Astrocyte (in vitro differentiated cells and primary cell): ENCODE data around the gene DLGAP3. TPM values are rescaled to one million over a fixed set of nuclear protein-coding genes. Genes with fewer than 3 reads are reported as not detected.

Experiments
- DNase-seq: peaks from one replicate; pipeline ENCODE4 v3.0.0-alpha.2; 2010; ENCODE audit warnings: low read depth
- FAIRE-seq: peaks from 2 replicates; lab custom pipeline; 2011; peaks lifted over from hg19 to GRCh38; lab: Jason Lieb, UNC
- H2AFZ ChIP-seq: 2 replicates; pipeline ENCODE4 v1.6.0; 2012; ENCODE audit warnings: low read depth, low read length, inconsistent platforms
- H3K27ac ChIP-seq: 2 replicates; pipeline ENCODE4 v1.5.1; 2011; ENCODE audit warnings: low read depth, low read length, inconsistent platforms
- H3K27me3 ChIP-seq: 2 replicates; pipeline ENCODE4 v1.6.0; 2011; ENCODE audit warnings: low read length, inconsistent platforms; ENCODE audit not compliant: insufficient read depth
- H3K36me3 ChIP-seq: 2 replicates; pipeline ENCODE4 v1.5.1; 2011; ENCODE audit warnings: low read length, inconsistent platforms; ENCODE audit not compliant: insufficient read depth
- H3K4me1 ChIP-seq: 2 replicates; pipeline ENCODE4 v1.5.1; 2011; ENCODE audit warnings: low read length, inconsistent platforms; ENCODE audit not compliant: insufficient read depth
- H3K4me2 ChIP-seq: 2 replicates; pipeline ENCODE4 v1.6.0; 2012; ENCODE audit warnings: low read length, inconsistent platforms
- H3K4me3 ChIP-seq: 2 replicates; pipeline ENCODE4 v1.5.1; 2011; ENCODE audit warnings: low read depth, mild to moderate bottlenecking, low read length, inconsistent platforms; ENCODE audit not compliant: insufficient read depth
- H3K79me2 ChIP-seq: 2 replicates; pipeline ENCODE4 v1.6.0; 2012; ENCODE audit warnings: mild to moderate bottlenecking, low read length, inconsistent platforms; ENCODE audit not compliant: insufficient read depth
- H3K9ac ChIP-seq: 2 replicates; pipeline ENCODE4 v1.6.0; 2012; ENCODE audit warnings: mild to moderate bottlenecking, low read length, inconsistent platforms
- H3K9me3 ChIP-seq: 2 replicates; pipeline ENCODE4 v1.5.1; 2012; ENCODE audit warnings: low read depth, mild to moderate bottlenecking, low read length, inconsistent platforms; ENCODE audit not compliant: insufficient read depth
- H4K20me1 ChIP-seq: 2 replicates; pipeline ENCODE4 v1.6.0; 2012; ENCODE audit warnings: low read length, inconsistent platforms; ENCODE audit not compliant: insufficient read depth
- H3K27ac Mint-ChIP-seq: one replicate; pipeline ENCODE4 v1.8.0; 2021; ENCODE audit warnings: mild to moderate bottlenecking, mixed read lengths; ENCODE audit not compliant: unreplicated experiment
- H3K27me3 Mint-ChIP-seq: one replicate; pipeline ENCODE4 v1.8.0; 2021; ENCODE audit warnings: low read depth, mixed read lengths; ENCODE audit not compliant: unreplicated experiment
- H3K36me3 Mint-ChIP-seq: one replicate; pipeline ENCODE4 v1.8.0; 2021; ENCODE audit warnings: low read depth, mixed read lengths; ENCODE audit not compliant: unreplicated experiment
- H3K4me1 Mint-ChIP-seq: one replicate; pipeline ENCODE4 v1.8.0; 2021; ENCODE audit warnings: low read depth, mixed read lengths; ENCODE audit not compliant: unreplicated experiment
- H3K4me3 Mint-ChIP-seq: one replicate; pipeline ENCODE4 v1.8.0; 2021; ENCODE audit warnings: mild to moderate bottlenecking, moderate library complexity, mixed read lengths; ENCODE audit not compliant: unreplicated experiment
- H3K9me3 Mint-ChIP-seq: one replicate; pipeline ENCODE4 v1.8.0; 2021; ENCODE audit warnings: mild to moderate bottlenecking, mixed read lengths; ENCODE audit not compliant: unreplicated experiment
- CTCF ChIP-seq: IDR thresholded peaks from 2 replicates; pipeline ENCODE4 v1.5.1; 2011; ENCODE audit warnings: low read depth, mild to moderate bottlenecking, inconsistent platforms, low read length, moderate library complexity; ENCODE audit not compliant: insufficient read depth
- EZH2 ChIP-seq: IDR thresholded peaks from 2 replicates; pipeline ENCODE4 v1.6.1; 2012; ENCODE audit warnings: mild to moderate bottlenecking, low read length, inconsistent platforms; ENCODE audit not compliant: insufficient read depth
- total RNA-seq: library from RNA; stranded (reverse); gene quantifications from 2 replicates; pipeline ENCODE4 v1.2.1, GENCODE V29; 2021

Gene DLGAP3
- total RNA-seq, 1 donor from 2014 or later: 2.7 TPM

GRCh38 chr1:34917017-34917416, 12.4 kb downstream of the DLGAP3 start:
- H3K27ac ChIP-seq: no peak overlapping the region
- no peak overlapping the region for H3K27ac Mint-ChIP-seq
- peaks cover 5% of the 10 kb centered on the region for H3K9me3 Mint-ChIP-seq
- H3K36me3 ChIP-seq: no peaks in the 10 kb centered on the region
- no peak overlapping the region for H3K4me3 ChIP-seq
- H3K36me3 Mint-ChIP-seq: peaks cover 6% of the 10 kb centered on the region
- H3K9ac ChIP-seq: no peak overlapping the region
- H3K27me3 ChIP-seq: peaks cover 12% of the 10 kb centered on the region
- H4K20me1 ChIP-seq: no peaks in the 10 kb centered on the region
- H3K4me1 ChIP-seq: no peaks in the 10 kb centered on the region
- no peak for TF ChIP-seq EZH2
- TF ChIP-seq CTCF: no peak
- H3K4me3 Mint-ChIP-seq: no peak overlapping the region
- no peaks in the 10 kb centered on the region for H3K9me3 ChIP-seq
- peaks cover 57% of the 10 kb centered on the region for H3K27me3 Mint-ChIP-seq
- DNase-seq (no peak), FAIRE-seq (no peak)
- no peaks in the 10 kb centered on the region for H3K79me2 ChIP-seq
- H3K4me2 ChIP-seq: no peak overlapping the region
- H2AFZ ChIP-seq: no peak overlapping the region
- H3K4me1 Mint-ChIP-seq: no peaks in the 10 kb centered on the region

- peaks cover 5% of the 10 kb centered on the region for H3K9me3 Mint-ChIP-seq
- no peak for FAIRE-seq
These were observed 13.3 kb downstream of the DLGAP3 start for GRCh38 chr1:34916104-34916503.

More at GRCh38 chr1:34916104-34916503, 13.3 kb downstream of the DLGAP3 start:
- no peaks in the 10 kb centered on the region for H3K79me2 ChIP-seq
- no peak overlapping the region for H3K4me3 ChIP-seq
- Mint-ChIP-seq H3K27ac (no peak overlapping the region), H3K4me3 (no peak overlapping the region), H3K36me3 (peaks cover 4% of the 10 kb centered on the region), H3K27me3 (peaks cover 58% of the 10 kb centered on the region), H3K4me1 (no peaks in the 10 kb centered on the region)
- no peaks in the 10 kb centered on the region for H3K36me3 ChIP-seq
- H4K20me1 ChIP-seq: no peaks in the 10 kb centered on the region
- H3K4me2 ChIP-seq: no peak overlapping the region
- TF ChIP-seq CTCF (no peak), EZH2 (no peak)
- DNase-seq: no peak
- peaks cover 10% of the 10 kb centered on the region for H3K27me3 ChIP-seq
- no peaks in the 10 kb centered on the region for H3K4me1 ChIP-seq
- H2AFZ ChIP-seq: no peak overlapping the region
- no peaks in the 10 kb centered on the region for H3K9me3 ChIP-seq
- H3K9ac ChIP-seq: no peak overlapping the region
- H3K27ac ChIP-seq: no peak overlapping the region
